ENCODE data around the gene RNASET2.

Gene RNASET2

DNA sequence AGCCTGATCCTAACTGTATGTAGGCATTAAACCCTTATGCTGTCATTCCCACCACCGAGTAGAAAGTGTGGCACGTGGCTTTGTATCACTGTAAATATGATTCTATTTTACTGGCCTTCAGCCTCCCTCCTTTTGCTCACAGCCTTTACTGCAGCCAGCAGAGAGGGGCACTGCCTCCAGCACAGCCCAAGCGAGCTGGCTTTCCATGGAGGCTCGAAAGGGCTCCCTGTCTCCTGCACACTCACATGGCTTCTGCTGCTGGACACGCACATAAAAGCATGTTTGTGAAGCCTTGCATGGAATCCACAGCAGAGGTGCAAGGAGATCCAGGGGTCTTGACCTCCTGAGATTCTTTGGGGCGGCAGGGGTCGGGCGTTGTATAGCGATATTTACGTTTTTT is 51.3 kb downstream of the RNASET2 start:
- no peaks in the 10 kb centered on the region for H3K9me3 ChIP-seq (ENCODE audit: low read length)
- no peaks in the 10 kb centered on the region for H3K9me2 ChIP-seq (ENCODE audit: low read depth, low read length)
- H4K20me1 ChIP-seq (ENCODE audit: insufficient read depth, low read length): no peaks in the 10 kb centered on the region
- no peaks in the 10 kb centered on the region for H3K36me3 ChIP-seq (ENCODE audit: insufficient read depth, low read length)
- no peak overlapping the region for H3K27ac ChIP-seq (ENCODE audit: low read depth, low read length, poor library complexity, severe bottlenecking)
- no peaks in the 10 kb centered on the region for H3K27me3 ChIP-seq (ENCODE audit: insufficient read depth, low read length)
- no peak overlapping the region for H3K4me3 ChIP-seq (ENCODE audit: low read depth, low read length, poor library complexity, severe bottlenecking)
- no peaks in the 10 kb centered on the region for H3K79me2 ChIP-seq (ENCODE audit: insufficient read depth, low read length)
- H3K4me1 ChIP-seq (ENCODE audit: insufficient read depth, low read length, severe bottlenecking): peaks cover 8% of the 10 kb centered on the region
- no peaks in the 10 kb centered on the region for H3F3A ChIP-seq (ENCODE audit: insufficient read depth, low read length)
- TF ChIP-seq, protein P1, sequence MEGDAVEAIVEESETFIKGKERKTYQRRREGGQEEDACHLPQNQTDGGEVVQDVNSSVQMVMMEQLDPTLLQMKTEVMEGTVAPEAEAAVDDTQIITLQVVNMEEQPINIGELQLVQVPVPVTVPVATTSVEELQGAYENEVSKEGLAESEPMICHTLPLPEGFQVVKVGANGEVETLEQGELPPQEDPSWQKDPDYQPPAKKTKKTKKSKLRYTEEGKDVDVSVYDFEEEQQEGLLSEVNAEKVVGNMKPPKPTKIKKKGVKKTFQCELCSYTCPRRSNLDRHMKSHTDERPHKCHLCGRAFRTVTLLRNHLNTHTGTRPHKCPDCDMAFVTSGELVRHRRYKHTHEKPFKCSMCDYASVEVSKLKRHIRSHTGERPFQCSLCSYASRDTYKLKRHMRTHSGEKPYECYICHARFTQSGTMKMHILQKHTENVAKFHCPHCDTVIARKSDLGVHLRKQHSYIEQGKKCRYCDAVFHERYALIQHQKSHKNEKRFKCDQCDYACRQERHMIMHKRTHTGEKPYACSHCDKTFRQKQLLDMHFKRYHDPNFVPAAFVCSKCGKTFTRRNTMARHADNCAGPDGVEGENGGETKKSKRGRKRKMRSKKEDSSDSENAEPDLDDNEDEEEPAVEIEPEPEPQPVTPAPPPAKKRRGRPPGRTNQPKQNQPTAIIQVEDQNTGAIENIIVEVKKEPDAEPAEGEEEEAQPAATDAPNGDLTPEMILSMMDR (IDR thresholded peaks at IDR 0.05; ENCODE audit: low read length): no peak
- TF ChIP-seq EZH2 (IDR thresholded peaks at IDR 0.05; ENCODE audit: borderline replicate concordance, low read length): no peak
- no peak overlapping the region for H3K4me2 ChIP-seq (ENCODE audit: low read length)
- H3K9ac ChIP-seq (ENCODE audit: low read length): no peak overlapping the region
- H2AFZ ChIP-seq (ENCODE audit: low read length): no peak overlapping the region

DNA sequence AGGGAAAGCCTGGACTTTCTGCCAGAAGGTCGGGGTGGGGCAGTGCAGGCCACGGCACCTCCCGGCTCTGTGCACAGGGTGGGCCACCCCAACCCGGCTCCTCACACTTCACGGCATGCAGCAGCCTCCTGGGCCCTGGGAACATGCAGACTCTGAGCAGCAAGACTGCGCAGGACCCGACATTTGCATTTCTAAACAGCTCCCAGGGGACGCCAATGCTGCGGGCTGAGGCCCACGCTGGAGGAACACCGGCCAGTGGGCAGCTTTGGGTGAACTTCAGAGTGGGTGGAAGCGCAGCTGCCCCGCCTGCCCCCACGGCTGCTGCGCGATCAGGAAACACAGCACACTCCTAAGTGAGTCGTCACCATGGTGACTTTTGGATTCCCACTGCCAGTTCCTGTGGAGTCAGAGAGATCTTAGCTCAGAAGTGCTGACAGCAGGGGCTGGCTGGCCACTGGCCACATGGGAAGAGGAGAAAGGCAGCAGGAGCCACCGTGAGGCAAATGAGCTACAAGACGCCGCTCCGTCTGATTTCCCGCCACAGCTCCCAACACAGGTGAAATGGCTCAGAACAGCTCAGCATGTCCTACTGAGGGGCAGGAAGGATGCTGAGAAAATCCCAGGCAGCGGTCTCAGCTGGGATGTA is 52.1 kb downstream of the RNASET2 start:
- H3K4me3 ChIP-seq (ENCODE audit: low read depth, low read length, poor library complexity, severe bottlenecking): no peak overlapping the region
- no peaks in the 10 kb centered on the region for H3K36me3 ChIP-seq (ENCODE audit: insufficient read depth, low read length)
- H3K4me2 ChIP-seq (ENCODE audit: low read length): peak overlapping the region; percentile 4; the same call in 1 of the 2 replicates
- TF ChIP-seq, protein P1 (IDR thresholded peaks at IDR 0.05; ENCODE audit: low read length): no peak
- no peak for TF ChIP-seq EZH2 (IDR thresholded peaks at IDR 0.05; ENCODE audit: borderline replicate concordance, low read length)
- H3K9ac ChIP-seq (ENCODE audit: low read length): no peak overlapping the region
- peaks cover 8% of the 10 kb centered on the region for H3K4me1 ChIP-seq (ENCODE audit: insufficient read depth, low read length, severe bottlenecking)
- H2AFZ ChIP-seq (ENCODE audit: low read length): no peak overlapping the region
- H3K9me3 ChIP-seq (ENCODE audit: low read length): no peaks in the 10 kb centered on the region
- H3K27ac ChIP-seq (ENCODE audit: low read depth, low read length, poor library complexity, severe bottlenecking): no peak overlapping the region
- H3K27me3 ChIP-seq (ENCODE audit: insufficient read depth, low read length): no peaks in the 10 kb centered on the region
- no peaks in the 10 kb centered on the region for H4K20me1 ChIP-seq (ENCODE audit: insufficient read depth, low read length)
- no peaks in the 10 kb centered on the region for H3K9me2 ChIP-seq (ENCODE audit: low read depth, low read length)
- H3F3A ChIP-seq (ENCODE audit: insufficient read depth, low read length): no peaks in the 10 kb centered on the region
- no peaks in the 10 kb centered on the region for H3K79me2 ChIP-seq (ENCODE audit: insufficient read depth, low read length)

DNA sequence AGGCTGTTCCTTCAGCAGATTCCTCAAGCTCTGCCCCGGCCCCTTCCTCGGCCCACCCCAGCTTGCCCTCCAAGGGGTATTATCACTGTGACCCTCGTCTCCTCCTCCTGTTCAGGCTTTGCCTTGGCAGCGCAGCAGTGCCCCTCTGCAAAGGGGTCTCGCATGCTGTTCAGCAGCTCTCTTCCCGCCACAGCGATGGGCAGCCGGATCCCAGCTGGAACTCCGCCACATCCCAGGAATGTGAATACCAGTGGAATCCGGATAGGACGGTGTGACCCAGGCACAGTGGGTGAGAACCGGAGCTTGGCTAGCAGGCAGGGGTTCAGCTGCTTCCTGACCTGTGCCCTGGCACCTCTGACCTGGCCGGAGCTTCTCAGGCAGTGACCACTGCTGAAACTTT is 52.9 kb downstream of the RNASET2 start:
- no peak for TF ChIP-seq EZH2 (IDR thresholded peaks at IDR 0.05; ENCODE audit: borderline replicate concordance, low read length)
- TF ChIP-seq, protein P1 (IDR thresholded peaks at IDR 0.05; ENCODE audit: low read length): no peak
- Histone ChIP-seq H3K9ac (ENCODE audit: low read length) (no peak overlapping the region), H3K4me2 (ENCODE audit: low read length) (no peak overlapping the region), H3K27ac (ENCODE audit: low read depth, low read length, poor library complexity, severe bottlenecking) (no peak overlapping the region), H3F3A (ENCODE audit: insufficient read depth, low read length) (no peaks in the 10 kb centered on the region), H3K79me2 (ENCODE audit: insufficient read depth, low read length) (no peaks in the 10 kb centered on the region), H3K27me3 (ENCODE audit: insufficient read depth, low read length) (no peaks in the 10 kb centered on the region), H4K20me1 (ENCODE audit: insufficient read depth, low read length) (no peaks in the 10 kb centered on the region), H3K9me2 (ENCODE audit: low read depth, low read length) (no peaks in the 10 kb centered on the region), H3K36me3 (ENCODE audit: insufficient read depth, low read length) (no peaks in the 10 kb centered on the region), H3K4me3 (ENCODE audit: low read depth, low read length, poor library complexity, severe bottlenecking) (no peak overlapping the region), H3K4me1 (ENCODE audit: insufficient read depth, low read length, severe bottlenecking) (peaks cover 8% of the 10 kb centered on the region), H2AFZ (ENCODE audit: low read length) (no peak overlapping the region), H3K9me3 (ENCODE audit: low read length) (no peaks in the 10 kb centered on the region)

All from OCI-LY1 (cell line).